SKM-1 (cell line): ENCODE data around the gene MUC5B.
"Not testable (repeated sequence)": the region's sequence is repeated elsewhere in the genome, so short reads cannot be mapped to it uniquely, and the experiment has no call there.

ENCODE experiments used
- DNase-seq: peaks from one replicate; lab custom pipeline; 2025; ENCODE audit not compliant: unreplicated experiment; lab: John Stamatoyannopoulos, UW

MUC5B gene

DNA sequence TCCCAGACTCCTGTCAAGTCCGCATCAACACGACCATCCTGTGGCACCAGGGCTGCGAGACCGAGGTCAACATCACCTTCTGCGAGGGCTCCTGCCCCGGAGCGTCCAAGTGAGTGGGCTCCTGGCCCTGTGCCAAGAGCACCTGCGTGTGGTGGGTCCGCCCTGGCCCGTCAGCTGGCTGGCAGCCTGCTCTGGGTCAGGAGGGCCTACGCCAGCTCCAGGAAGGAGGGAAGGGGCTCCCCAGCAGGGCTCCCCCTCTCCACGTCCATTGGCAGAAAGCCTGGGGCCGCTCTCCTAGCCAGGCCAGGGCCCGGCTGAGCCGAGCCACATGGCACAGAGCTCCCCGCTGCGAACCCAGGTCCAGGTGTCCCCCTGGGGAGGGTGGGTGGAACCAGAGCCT lies 37.8 kb downstream of the MUC5B start:
- no peak for DNase-seq

GRCh38 chr11:1261241-1262071 lies 38.6 kb downstream of the MUC5B start:
- no peak for DNase-seq

- DNase-seq = peak; percentile 69
These were observed 39.5 kb downstream of the MUC5B start for GRCh38 chr11:1262172-1263006.

GRCh38 chr11:1263010-1263409 lies 40.1 kb downstream of the MUC5B start:
- no peak for DNase-seq

DNA sequence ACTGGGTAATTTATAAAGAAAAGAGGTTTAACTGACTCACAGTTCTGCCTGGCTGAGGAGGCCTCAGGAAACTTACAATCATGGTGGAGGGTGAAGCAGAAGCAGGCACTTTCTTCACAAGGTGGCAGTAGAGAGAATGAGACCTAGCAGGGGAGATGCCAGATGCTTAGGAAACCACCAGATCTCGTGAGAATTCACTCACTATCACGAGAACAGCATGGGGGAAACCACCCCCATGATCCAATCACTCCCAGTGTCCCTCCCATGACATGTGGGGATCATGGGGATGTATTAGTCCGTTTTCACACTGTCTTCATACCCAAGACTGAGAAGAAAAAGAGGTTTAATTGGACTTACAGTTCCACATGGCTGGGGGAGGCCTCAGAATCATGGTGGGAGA lies 41.6 kb downstream of the MUC5B start:
- peak; percentile 59 for DNase-seq

DNA sequence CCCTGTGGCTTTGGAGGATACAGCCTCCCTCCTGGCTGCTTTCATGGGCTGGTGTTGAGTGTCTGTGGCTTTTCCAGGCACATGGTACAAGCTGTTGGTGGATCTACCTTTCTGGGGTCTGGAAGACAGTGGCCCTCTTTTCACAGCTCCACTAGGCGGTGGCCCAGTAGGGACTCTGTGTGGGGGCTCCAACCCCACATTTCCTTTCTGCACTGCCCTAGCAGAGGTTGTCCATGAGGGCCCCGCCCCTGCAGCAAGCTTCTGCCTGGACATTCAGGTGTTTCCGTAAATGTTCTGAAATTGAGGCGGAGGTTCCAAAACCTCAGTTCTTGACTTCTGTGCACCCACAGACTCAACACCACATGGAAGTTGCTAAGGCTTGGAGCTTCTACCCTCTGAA lies 42.6 kb downstream of the MUC5B start:
- not testable (repeated sequence) for DNase-seq

DNA sequence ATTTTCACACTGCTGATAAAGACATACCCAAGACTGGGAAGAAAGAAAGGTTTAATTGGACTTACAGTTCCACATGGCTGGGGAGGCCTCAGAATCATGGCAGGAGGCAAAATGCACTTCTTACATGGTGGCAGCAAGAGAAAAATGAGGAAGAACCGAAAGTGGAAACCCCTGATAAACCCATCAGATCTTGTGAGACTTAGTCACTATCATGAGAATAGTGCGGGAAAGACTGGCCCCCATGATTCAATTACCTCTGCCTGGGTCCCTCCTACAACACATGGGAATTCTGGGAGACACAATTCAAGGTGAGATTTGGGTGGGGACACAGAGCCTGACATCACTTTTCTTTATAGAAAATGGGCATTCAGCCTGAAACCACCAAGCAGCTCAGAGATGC lies 44.1 kb downstream of the MUC5B start:
- DNase-seq = not testable (repeated sequence)

DNA sequence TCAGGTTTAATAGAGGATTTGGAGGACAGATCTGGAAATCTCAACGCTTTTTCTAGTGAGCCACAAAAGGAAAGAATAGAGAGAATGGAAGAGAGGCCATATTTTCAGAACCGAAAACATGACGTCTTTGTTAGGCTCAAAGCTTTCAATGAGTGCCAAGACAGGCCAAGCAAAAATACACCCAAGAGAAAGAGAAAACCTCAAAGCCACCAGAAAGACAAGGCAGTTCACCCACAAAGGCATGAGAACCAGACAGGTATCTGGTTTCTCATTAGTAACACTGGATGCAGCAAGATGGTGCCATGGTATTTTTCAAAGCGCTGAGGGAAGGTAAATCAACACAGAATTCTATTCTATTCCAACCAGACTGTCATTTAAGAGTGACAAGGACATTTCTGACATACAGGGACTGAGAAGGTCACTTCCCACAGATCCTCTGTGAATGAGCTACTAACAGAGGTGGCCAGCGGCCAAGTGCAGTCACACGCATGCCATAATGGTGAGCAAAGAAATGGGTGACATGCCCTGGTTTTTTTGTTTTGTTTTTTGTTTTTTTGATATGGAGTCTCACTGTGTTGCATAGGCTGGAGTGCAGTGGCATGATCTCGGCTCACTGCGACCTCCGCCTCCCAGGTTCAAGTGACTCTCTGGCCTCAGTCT lies 44.7 kb downstream of the MUC5B start:
- no peak for DNase-seq

- DNase-seq = no peak
These were observed 47.1 kb downstream of the MUC5B start for GRCh38 chr11:1269957-1270356.

- DNase-seq = no peak
These were observed 47.6 kb downstream of the MUC5B start for GRCh38 chr11:1270476-1270875.

DNA sequence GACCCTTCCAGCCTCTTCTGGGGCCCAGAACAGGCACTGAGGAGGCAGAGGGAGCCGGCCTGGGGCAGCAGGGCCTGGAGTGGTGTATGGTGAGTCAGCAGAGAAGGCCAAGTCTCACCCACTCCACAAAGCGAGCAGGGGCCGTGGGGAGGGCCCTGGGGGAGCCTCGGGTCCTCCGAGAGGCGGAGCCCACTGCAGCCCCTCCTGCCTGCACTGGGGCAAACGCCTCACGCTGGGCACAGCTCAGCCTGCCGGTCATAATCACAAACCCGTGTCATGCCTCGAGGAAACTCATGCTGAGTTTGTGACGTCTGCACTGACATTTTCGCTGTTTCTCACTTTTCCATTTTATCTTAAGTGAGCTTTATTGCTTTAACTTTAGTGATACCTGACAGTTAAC lies 48.1 kb downstream of the MUC5B start:
- DNase-seq = no peak

GRCh38 chr11:1271406-1271805 lies 48.5 kb downstream of the MUC5B start:
- no peak for DNase-seq

DNA sequence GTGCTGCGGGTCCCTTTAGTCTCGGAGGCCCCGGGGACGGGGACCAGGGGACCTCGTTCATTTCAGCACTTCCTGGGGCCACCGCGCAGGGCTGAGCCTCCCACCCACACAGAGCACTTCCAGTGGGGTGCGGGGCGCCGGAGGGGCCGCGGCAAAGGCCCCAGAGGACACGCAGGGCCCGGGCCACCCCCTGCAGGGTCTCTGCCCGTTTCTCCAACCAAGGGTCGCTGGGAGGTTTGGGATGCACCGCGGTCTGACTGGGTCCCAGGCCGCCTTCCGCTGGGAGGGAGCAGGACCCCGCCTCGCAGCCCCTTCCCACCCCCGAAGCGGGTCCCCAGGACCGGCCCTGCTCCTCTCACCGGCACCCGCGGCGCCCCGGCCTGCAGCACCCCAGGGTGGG lies 49.1 kb downstream of the MUC5B start:
- DNase-seq = no peak

DNA sequence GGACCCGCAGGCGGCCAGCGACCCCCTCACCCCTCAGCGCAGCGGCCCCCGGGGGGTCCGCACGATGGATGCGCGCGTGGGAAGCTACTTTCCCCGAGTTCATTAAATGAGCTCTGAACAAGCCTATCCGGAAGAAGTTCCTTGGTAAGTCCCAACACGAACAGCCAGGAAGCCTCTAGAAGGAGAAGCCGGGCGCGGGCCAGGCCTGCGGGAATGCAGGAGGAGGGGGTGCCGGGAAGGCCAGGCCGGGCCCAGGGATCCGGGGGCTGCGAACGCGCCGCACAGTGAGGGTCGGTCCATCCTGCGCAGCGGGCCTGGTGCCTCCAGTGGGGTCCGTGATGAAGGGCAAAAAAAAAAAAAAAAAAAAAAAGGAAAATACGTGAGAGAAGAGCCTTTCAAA lies 49.7 kb downstream of the MUC5B start:
- DNase-seq = no peak

DNA sequence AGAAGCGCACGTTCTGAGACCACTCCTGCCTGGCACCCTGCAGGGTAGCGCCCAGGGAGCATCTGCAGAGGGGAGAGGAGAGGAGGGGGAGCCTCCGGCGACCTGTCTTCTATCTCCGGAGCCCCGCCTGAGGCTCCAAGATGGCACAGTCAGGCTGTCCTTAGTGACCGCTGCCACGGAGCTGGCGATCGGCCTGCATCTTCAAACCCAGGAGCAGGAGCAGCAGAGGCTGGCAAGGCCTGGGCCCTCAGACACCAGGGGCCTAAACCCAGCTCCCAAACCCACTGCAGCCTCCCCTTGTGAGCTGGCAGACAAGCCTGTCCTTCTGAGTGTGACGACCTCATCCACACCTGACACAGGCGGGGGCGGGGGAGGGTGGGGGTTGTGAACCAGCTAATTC lies 51.6 kb downstream of the MUC5B start:
- DNase-seq = no peak

DNA sequence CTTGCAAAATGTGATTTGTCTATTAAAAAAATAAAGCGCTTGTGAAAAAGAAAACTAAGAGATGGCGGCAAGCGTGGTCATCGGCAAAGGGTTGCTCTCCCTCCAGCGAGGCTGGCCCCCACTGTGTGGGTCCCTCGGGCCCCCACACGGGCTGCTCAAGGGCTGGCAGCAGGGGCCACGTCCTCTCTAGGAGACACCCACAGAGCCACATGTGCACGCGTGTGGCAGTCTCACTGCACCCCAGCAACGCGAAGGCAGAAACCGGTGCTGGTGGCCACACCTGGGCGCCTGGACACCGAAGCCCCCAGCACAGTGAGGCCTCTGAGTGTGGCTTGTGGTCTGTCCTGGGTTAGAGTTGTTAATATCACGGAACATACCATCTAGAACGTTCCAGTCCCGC lies 52.2 kb downstream of the MUC5B start:
- DNase-seq = no peak

DNA sequence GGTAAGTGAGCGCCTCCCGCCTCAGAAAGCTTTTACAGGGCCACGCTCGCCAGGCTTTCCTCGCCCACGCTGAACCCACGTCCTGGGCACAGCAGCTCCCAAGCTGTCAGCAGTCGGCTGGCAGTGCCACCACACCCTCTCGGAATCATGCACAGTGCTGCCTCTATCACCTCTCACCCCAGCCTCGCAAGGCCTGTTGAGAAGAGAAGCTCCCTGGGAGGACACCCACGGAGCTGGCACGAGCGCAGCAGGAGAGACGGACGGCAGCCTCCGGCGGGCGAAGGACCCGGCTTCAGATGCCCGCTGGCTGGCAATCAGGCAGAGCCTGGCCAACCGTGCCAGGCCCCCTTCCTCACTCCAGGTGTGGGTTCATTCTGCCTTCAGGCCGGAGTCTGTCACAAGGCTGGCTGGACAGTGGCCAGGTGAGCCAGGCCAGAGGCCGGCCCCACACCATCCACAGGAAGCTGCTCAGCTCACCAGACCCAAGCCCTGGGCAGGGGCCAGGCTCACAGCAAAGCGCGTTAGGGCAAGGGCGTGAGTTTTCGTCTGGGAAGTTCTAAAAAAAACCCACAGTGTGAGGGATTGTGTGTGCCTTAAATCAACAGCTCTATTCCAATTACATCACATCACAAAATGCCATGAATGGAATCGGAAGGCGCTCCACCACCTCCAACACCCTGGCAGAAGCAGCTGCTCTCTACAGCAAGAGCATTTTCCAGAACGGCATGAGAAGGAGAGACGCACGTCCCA lies 53.4 kb downstream of the MUC5B start:
- no peak for DNase-seq

DNA sequence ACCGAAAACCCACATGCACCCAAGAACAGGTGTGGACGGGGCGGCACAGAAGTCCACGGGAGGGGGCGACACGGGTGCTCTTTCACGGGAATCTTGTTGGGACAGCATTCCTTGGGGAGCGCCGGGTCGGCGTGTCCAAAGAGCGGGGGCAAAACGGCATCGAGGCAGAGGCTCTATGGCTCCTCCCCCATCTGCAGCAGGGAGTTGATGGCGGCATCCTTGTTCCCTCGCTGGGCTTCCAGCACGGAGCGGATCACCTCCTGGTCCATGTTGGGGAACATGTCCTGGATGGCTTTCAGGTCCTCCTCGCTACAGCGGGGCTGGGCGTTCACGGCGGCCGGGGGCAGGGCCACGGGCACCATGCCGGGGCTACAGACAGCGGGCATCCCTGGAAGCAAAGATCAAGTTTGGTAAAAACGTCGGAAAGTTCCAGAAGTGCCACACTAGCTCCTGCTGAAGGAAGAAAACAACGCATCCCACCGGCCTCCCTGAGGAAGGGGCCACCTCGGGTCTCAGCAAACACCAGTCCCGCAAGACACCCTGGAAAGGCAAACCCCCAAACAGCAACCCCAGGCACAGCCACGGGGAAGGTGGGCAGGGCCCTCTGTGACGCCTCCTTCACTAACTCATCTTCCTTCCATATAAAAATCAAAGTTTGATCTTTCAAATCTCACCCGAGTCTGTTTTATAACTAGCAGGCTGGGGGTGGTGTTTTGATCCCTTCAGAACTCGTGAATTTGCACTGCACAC lies 54.2 kb downstream of the MUC5B start:
- DNase-seq = no peak

DNA sequence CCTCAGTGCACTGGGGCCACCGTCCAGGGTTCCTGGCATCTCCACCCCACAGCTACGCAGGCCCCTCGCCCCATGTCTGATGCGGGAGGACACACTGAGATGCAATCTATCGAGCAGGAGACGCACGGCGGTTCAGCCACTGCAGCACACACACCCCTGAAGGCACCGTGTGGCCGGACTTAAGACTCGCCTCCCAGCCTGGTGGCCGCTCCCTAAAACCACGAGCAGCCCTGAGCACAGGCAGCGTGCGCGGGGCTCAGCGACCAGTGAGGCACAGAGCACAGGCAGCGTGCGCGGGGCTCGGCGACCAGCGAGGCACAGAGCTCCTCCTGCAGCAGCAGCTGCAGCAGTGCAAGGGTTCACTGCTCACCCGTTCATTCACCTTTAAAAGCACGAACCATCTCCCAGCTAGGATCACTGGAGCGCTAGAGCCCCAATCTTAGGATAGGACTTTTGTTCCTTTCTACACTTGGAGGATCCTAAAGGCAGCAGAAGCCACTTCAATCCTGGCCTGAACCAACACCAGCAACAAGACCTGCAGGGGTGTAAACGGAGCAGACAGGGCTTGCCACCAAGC lies 55.2 kb downstream of the MUC5B start:
- DNase-seq = no peak
